Measurements from ENCODE around the gene CCDC61.

Gene CCDC61

GRCh38 chr19:46015687-46016425, 20.6 kb downstream of the CCDC61 start:
- DNase-seq (ENCODE audit: low spot score) = peak; percentile 69

- DNase-seq (ENCODE audit: low spot score) = peak; percentile 87
These were observed 21.3 kb downstream of the CCDC61 start for GRCh38 chr19:46016426-46017094.

- DNase-seq (ENCODE audit: low spot score) = no peak
These were observed 21.8 kb downstream of the CCDC61 start for GRCh38 chr19:46017095-46017429.

GRCh38 chr19:46017874-46018675, 22.8 kb downstream of the CCDC61 start:
- no peak for DNase-seq (ENCODE audit: low spot score)

GRCh38 chr19:46018729-46019251, 23.5 kb downstream of the CCDC61 start:
- no peak for DNase-seq (ENCODE audit: low spot score)

- no peak for DNase-seq (ENCODE audit: low spot score)
These were observed 24.0 kb downstream of the CCDC61 start for GRCh38 chr19:46019270-46019669.

GRCh38 chr19:46020819-46021125, 25.5 kb downstream of the CCDC61 start:
- no peak for DNase-seq (ENCODE audit: low spot score)

GRCh38 chr19:46021531-46022041, 26.3 kb downstream of the CCDC61 start:
- peak; percentile 53 for DNase-seq (ENCODE audit: low spot score)

GRCh38 chr19:46022061-46022430, 26.8 kb downstream of the CCDC61 start:
- no peak for DNase-seq (ENCODE audit: low spot score)

GRCh38 chr19:46022431-46023310, 27.4 kb downstream of the CCDC61 start, which contains the start of gene PGLYRP1:
TSS of gene PGLYRP1 (minus strand) at chr19:46023053. CDS start at chr19:46023021, 32 bp downstream.
- no peak for DNase-seq (ENCODE audit: low spot score)

GRCh38 chr19:46023311-46023779, 28.1 kb downstream of the CCDC61 start:
- DNase-seq (ENCODE audit: low spot score) = no peak

GRCh38 chr19:46025835-46026234, 30.6 kb downstream of the CCDC61 start:
- DNase-seq (ENCODE audit: low spot score) = no peak

GRCh38 chr19:46030812-46031550, 35.7 kb downstream of the CCDC61 start:
- DNase-seq (ENCODE audit: low spot score) = peak; percentile 60

- no peak for DNase-seq (ENCODE audit: low spot score)
These were observed 36.7 kb downstream of the CCDC61 start for GRCh38 chr19:46031781-46032596.

GRCh38 chr19:46032597-46033025, 37.3 kb downstream of the CCDC61 start:
- DNase-seq (ENCODE audit: low spot score) = no peak

GRCh38 chr19:46033401-46033800, 38.1 kb downstream of the CCDC61 start:
- no peak for DNase-seq (ENCODE audit: low spot score)

- no peak for DNase-seq (ENCODE audit: low spot score)
These were observed 40.3 kb downstream of the CCDC61 start for GRCh38 chr19:46035546-46035945.

GRCh38 chr19:46035986-46036743, 40.9 kb downstream of the CCDC61 start:
- no peak for DNase-seq (ENCODE audit: low spot score)

- no peak for DNase-seq (ENCODE audit: low spot score)
These were observed 41.5 kb downstream of the CCDC61 start for GRCh38 chr19:46036744-46037128.
